K562 (cell line): ENCODE measurements around the gene SLC39A11. TPM values are rescaled to one million over a fixed set of nuclear protein-coding genes. Genes with fewer than 3 reads are reported as not detected.

ENCODE experiments used
- ATAC-seq: fragments of 200-7000 bp; cut with Tn5 transposase; 3 replicates; pipeline ENCODE4 v1.9.1; 2020; ENCODE audit warnings: moderate library complexity
- BruUV-seq: library from RNA; stranded (reverse); fragments of 400-500 nt; replicated peaks from 2 replicates; lab custom pipeline; 2021; lab: Mats Ljungman, UMichigan
- CTCF ChIA-PET: fragments of 300-600 bp; formaldehyde crosslinking; extraction: SDS; loops from one replicate; lab custom pipeline; 2021; ENCODE audit warnings: low intra/inter-chr PET ratio; lab: Yijun Ruan, JAX
- POLR2A ChIA-PET: fragments of 300-600, 350-650 bp; sonication (Branson Sonifier 250); formaldehyde crosslinking; extraction: SDS; loops from one replicate; lab custom pipeline; 2021; ENCODE audit warnings: antibody characterized with exemption, inconsistent platforms; lab: Yijun Ruan, JAX
- DNase-seq, 4 experiments: peaks; one replicate each; pipeline versions ENCODE4 v3.0.0 to v3.0.0-alpha.2; 2011 to 2018; ENCODE audit warnings: low spot score in 3 of 4, mixed read lengths in 3 of 4; ENCODE audit errors: extremely low read depth in 1 of 4
- FAIRE-seq: peaks from 2 replicates; lab custom pipeline; 2011; peaks lifted over from hg19 to GRCh38; lab: Jason Lieb, UNC
- H2AFZ ChIP-seq: 2 replicates; pipeline ENCODE4 v1.6.0; 2011; ENCODE audit warnings: low read depth, low read length, control low read depth, inconsistent platforms
- H3K27ac ChIP-seq: fragments of 200-600 bp; 3 replicates; pipeline ENCODE4 v1.8.0; 2011; ENCODE audit warnings: low read depth, mild to moderate bottlenecking, control low read depth, inconsistent platforms, low read length, moderate library complexity, mixed read lengths; ENCODE audit errors: extremely low read depth
- H3K27me3 ChIP-seq, 2 experiments: fragments of 300-600 bp in 1 of 2; 2 replicates in 1 of 2; 3 replicates in 1 of 2; pipeline versions ENCODE4 v1.6.0 to v1.8.0; 2011; ENCODE audit warnings: inconsistent platforms in 2 of 2, low read length in 2 of 2, mild to moderate bottlenecking in 1 of 2, mixed read lengths in 1 of 2, moderate library complexity in 1 of 2; ENCODE audit not compliant: control insufficient read depth in 2 of 2, insufficient read depth in 2 of 2
- H3K36me3 ChIP-seq: fragments of 300-600 bp; 3 replicates; pipeline ENCODE4 v1.8.0; 2011; ENCODE audit warnings: mild to moderate bottlenecking, low read length, inconsistent platforms; ENCODE audit not compliant: control insufficient read depth, insufficient read depth
- H3K4me1 ChIP-seq, 2 experiments: fragments of 200-600 bp in 1 of 2; replicated peaks in 1 of 2; 2 replicates in 1 of 2; 3 replicates in 1 of 2; pipeline versions ENCODE4 v1.5.1 to v1.8.0; 2011; ENCODE audit warnings: inconsistent platforms in 2 of 2, low read length in 2 of 2, mild to moderate bottlenecking in 1 of 2, mixed read lengths in 1 of 2, moderate library complexity in 1 of 2; ENCODE audit not compliant: control insufficient read depth in 2 of 2, insufficient read depth in 2 of 2
- H3K4me2 ChIP-seq: 2 replicates; pipeline ENCODE4 v1.6.1; 2011; ENCODE audit warnings: low read length, control low read depth, inconsistent platforms, mixed read lengths; ENCODE audit not compliant: insufficient read depth
- H3K4me3 ChIP-seq: fragments of 200-600 bp; sonication (generic), shearing (Covaris generic); 2 replicates; pipeline ENCODE4 v1.5.1; 2016; ENCODE audit warnings: control low read depth, inconsistent platforms
- H3K79me2 ChIP-seq: fragments of 200-600 bp; 3 replicates; pipeline ENCODE4 v1.8.0; 2011; ENCODE audit warnings: low read length, inconsistent platforms; ENCODE audit not compliant: control insufficient read depth, insufficient read depth
- H3K9ac ChIP-seq, 2 experiments: 2 replicates each; pipeline versions ENCODE4 v1.6.0 to v1.6.1; 2011; ENCODE audit warnings: low read depth in 2 of 2, low read length in 2 of 2, control low read depth in 1 of 2, inconsistent platforms in 1 of 2, mild to moderate bottlenecking in 1 of 2, mixed read lengths in 1 of 2; ENCODE audit not compliant: insufficient read depth in 1 of 2
- H3K9me1 ChIP-seq: one replicate; pipeline ENCODE4 v1.6.0; 2011; ENCODE audit warnings: inconsistent platforms, mild to moderate bottlenecking, low read length, moderate library complexity; ENCODE audit not compliant: control insufficient read depth, insufficient read depth
- H3K9me3 ChIP-seq: replicated peaks from 2 replicates; pipeline ENCODE4 v1.5.1; 2011; ENCODE audit warnings: low read depth, low read length, inconsistent platforms; ENCODE audit not compliant: control insufficient read depth, insufficient read depth
- H4K20me1 ChIP-seq: replicated peaks from 2 replicates; pipeline ENCODE4 v1.6.1; 2011; ENCODE audit warnings: low read length, inconsistent platforms, mixed read lengths; ENCODE audit not compliant: control insufficient read depth, insufficient read depth
- BDP1 ChIP-seq: IDR thresholded peaks from 3 replicates; pipeline ENCODE4 v1.6.1; 2011; ENCODE audit not compliant: insufficient read length, insufficient read depth
- ETV5 ChIP-seq: sonication (generic); formaldehyde crosslinking; IDR thresholded peaks from 2 replicates; pipeline ENCODE4 v1.4.0; 2020; ENCODE audit warnings: low read depth, mild to moderate bottlenecking, missing genetic modification reagents
- GTF2B ChIP-seq: IDR thresholded peaks from 2 replicates; pipeline ENCODE4 v1.6.1; 2011; ENCODE audit not compliant: insufficient read length; ENCODE audit errors: extremely low read depth
- KLF6 ChIP-seq: fragments of 250-450 bp; sonication (Bioruptor Pico); IDR thresholded peaks from 2 replicates; pipeline ENCODE4 v1.4.0; 2020; ENCODE audit warnings: mild to moderate bottlenecking, moderate library complexity, borderline replicate concordance
- RBM14 ChIP-seq: fragments of 200-400 bp; formaldehyde crosslinking; IDR thresholded peaks from 2 replicates; pipeline ENCODE4 v1.6.1; 2018; ENCODE audit warnings: low read depth, mild to moderate bottlenecking, low read length, moderate library complexity, borderline replicate concordance; ENCODE audit not compliant: insufficient read depth
- ZNF79 ChIP-seq: fragments of 250-450 bp; sonication (Bioruptor Pico); IDR thresholded peaks from 2 replicates; pipeline ENCODE4 v1.4.0; 2020; ENCODE audit warnings: low read depth, mild to moderate bottlenecking, moderate library complexity
- WGBS: fragments of 100-300 bp; shearing (Covaris generic); methylation state at CpG from one replicate; pipeline ENCODE4 v1.1.6; 2016; ENCODE audit warnings: low coverage, mixed read lengths; ENCODE audit not compliant: insufficient coverage; ENCODE audit errors: missing lambda C conversion rate; 5-methylcytosine and 5-hydroxymethylcytosine counted together
- in situ Hi-C: fragments of 300-500 bp; cut with MboI; formaldehyde crosslinking; loops from 4 replicates; pipeline ENCODE4 v1.15.0; 2018; ENCODE audit warnings: inconsistent platforms, mixed read lengths
- intact Hi-C: fragments of 100-400 bp; cut with micrococcal nuclease; formaldehyde crosslinking; loops from 2 replicates; pipeline ENCODE4 v1.14.2; 2022
- polyA plus RNA-seq, 8 experiments: library from polyadenylated mRNA; depleted of rRNA in 4 of 8; stranded (reverse) in 5 of 8; unstranded in 3 of 8; fragments of >200 nt; fragmentation: Nextera tagmentation in 2 of 8; fragmentation: Illumina TruSeq in 1 of 8; extraction: Ambion mirVana in 2 of 8; extraction: Trizol in 1 of 8; gene quantifications; 2 replicates each; pipeline versions ENCODE4 v1.2.1 to v1.2.3, GENCODE V29; 2011 to 2014; ENCODE audit warnings: inconsistent platforms in 1 of 8, missing spikeins in 1 of 8
- total RNA-seq, 7 experiments: library from RNA; depleted of rRNA in 6 of 7; stranded (reverse); fragments of >200 nt in 6 of 7; fragmentation: Illumina TruSeq in 2 of 7; extraction: Trizol in 2 of 7; gene quantifications; 2 replicates each; pipeline versions ENCODE4 v1.2.1 to v1.2.3, GENCODE V29; 2011 to 2021; ENCODE audit warnings: low replicate concordance in 1 of 7

The SLC39A11 gene
- total and polyA plus RNA-seq, 9 of the 15 experiments (the other 6 are each of a cell fraction or from before 2014, with no cell fraction given): 10.5 to 26.4 (median 13.4) TPM

DNA sequence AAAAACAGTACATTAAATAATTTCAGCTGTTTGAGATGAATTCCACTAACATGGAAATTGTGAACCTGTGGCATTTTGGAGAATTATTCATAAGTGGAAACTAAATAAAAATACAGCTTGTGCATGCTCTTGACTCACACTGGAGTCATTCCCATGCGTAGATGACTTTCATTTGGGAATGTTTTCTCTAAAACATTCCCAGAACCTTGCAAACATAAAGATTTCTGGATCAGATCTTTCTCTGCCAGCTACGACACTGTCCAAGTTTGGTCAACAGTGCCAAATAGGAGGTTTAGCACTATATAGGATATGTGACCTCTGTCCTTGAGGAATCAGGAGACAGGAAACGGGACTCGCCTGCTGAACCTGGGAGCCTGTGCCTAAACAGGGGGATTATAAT, 400.9 kb downstream of the SLC39A11 start (continued):
- no peak for TF ChIP-seq GTF2B
- TF ChIP-seq BDP1: no peak
- no peak for TF ChIP-seq ETV5 (CRISPR knock-in tag)
- no peak for TF ChIP-seq KLF6 (CRISPR knock-in tag)

GRCh38 chr17:72691017-72691416, 401.5 kb downstream of the SLC39A11 start:
- intact Hi-C loops: no loop called here
- no peak overlapping the region for H3K9ac ChIP-seq
- H3K9me3 ChIP-seq: no peaks in the 10 kb centered on the region
- H3K36me3 ChIP-seq: no peaks in the 10 kb centered on the region
- in situ Hi-C loops: no loop called here
- DNase-seq (no peak), FAIRE-seq (no peak), ATAC-seq (no peak)
- no peak for TF ChIP-seq RBM14
- no peak for TF ChIP-seq ZNF79 (CRISPR knock-in tag)
- no TSS peak for BruUV-seq
- WGBS: 2% methylated on average over 3 of the region's 3 CpGs
- no peaks in the 10 kb centered on the region for H4K20me1 ChIP-seq
- no peak overlapping the region for H3K27ac ChIP-seq
- H3K4me3 ChIP-seq: no peak overlapping the region
- H3K79me2 ChIP-seq: no peaks in the 10 kb centered on the region
- H2AFZ ChIP-seq: no peak overlapping the region
- H3K4me2 ChIP-seq: no peak overlapping the region
- H3K9me1 ChIP-seq: no peaks in the 10 kb centered on the region
- ChIA-PET CTCF (no interaction called here), POLR2A (no interaction called here)
- H3K4me1 ChIP-seq: no peaks in the 10 kb centered on the region
- no peaks in the 10 kb centered on the region for H3K27me3 ChIP-seq
